Measurements from ENCODE around the gene ZDHHC23.

Gene ZDHHC23

DNA sequence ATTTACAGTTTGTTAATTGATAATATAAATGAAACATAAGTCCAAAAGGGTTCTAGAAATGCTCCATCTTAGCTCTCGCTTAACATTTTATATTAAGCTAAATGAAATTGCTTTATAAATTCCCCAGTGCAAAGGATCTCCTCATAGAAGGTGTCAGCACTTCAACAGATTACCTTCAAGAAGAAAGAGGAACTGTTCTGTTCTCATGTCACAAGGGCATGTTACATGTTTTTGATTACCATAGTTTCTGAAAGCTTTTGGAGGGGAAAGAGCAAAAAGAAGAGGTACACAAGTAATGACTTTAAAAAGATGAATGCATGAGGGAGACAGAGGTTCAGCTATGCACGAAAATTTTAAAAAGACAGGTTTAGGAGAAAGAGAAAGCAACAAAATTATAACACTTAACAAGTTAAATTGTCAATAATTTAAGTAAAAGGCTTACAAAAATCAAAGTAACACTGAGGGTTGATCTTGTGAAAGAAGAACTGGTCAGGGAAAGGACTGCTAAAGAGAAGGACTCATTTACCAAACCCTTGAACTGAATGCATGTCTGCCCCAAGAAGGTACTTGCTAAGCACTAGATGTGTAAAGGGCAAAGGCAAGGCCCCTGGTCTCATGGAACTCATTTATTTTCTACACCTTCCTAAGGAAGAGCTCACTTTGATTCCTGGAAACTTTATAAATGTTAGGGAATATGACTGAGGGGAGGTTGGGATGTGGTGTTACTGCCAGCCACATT is 63.4 kb downstream of the ZDHHC23 start:
- peak; percentile 23 for DNase-seq (ENCODE audit: low spot score)
